IMR-90 (cell line): ENCODE results near the gene FNDC1. TPM values are rescaled to one million over a fixed set of nuclear protein-coding genes. Genes with fewer than 3 reads are reported as not detected.

Experiments used
- ATAC-seq: fragments of 200-7000 bp; cut with Tn5 transposase; 2 replicates; pipeline ENCODE4 v1.9.1; 2020; ENCODE audit warnings: low read depth, mild to moderate bottlenecking, moderate library complexity
- BruUV-seq: library from RNA; stranded (reverse); fragments of 400-500 nt; replicated peaks from 2 replicates; lab custom pipeline; 2021; lab: Mats Ljungman, UMichigan
- CTCF ChIA-PET: fragments of 300-600 bp; formaldehyde crosslinking; extraction: SDS; loops from one replicate; lab custom pipeline; 2021; ENCODE audit warnings: antibody characterized with exemption; lab: Yijun Ruan, JAX
- POLR2A ChIA-PET: fragments of 300-600 bp; sonication (Branson Sonifier 250); formaldehyde crosslinking; loops from one replicate; lab custom pipeline; 2022; ENCODE audit warnings: antibody characterized with exemption; ENCODE audit not compliant: unreplicated experiment; lab: Charles Lee
- DNase-seq: peaks from one replicate; pipeline ENCODE4 v3.0.0; 2013
- H2AFZ ChIP-seq: replicated peaks from 2 replicates; pipeline ENCODE3; 2013; ENCODE audit warnings: low read length, mild to moderate bottlenecking; ENCODE audit not compliant: poor library complexity
- H2AK5ac ChIP-seq: 2 replicates; pipeline ENCODE4 v1.6.1; 2013; ENCODE audit warnings: low read depth, low read length, inconsistent platforms
- H2AK9ac ChIP-seq: replicated peaks from 2 replicates; pipeline ENCODE3; 2013; ENCODE audit warnings: mild to moderate bottlenecking, low read depth, low read length, moderate library complexity; ENCODE audit not compliant: poor library complexity
- H2BK120ac ChIP-seq: 2 replicates; pipeline ENCODE4 v1.6.1; 2013; ENCODE audit warnings: low read depth, low read length, inconsistent platforms
- H2BK15ac ChIP-seq: 3 replicates; pipeline ENCODE4 v1.6.1; 2013; ENCODE audit warnings: low read depth, low read length, inconsistent platforms
- H2BK20ac ChIP-seq: 2 replicates; pipeline ENCODE4 v1.6.1; 2013; ENCODE audit warnings: low read depth, mild to moderate bottlenecking, inconsistent platforms, low read length, moderate library complexity
- H2BK5ac ChIP-seq: 2 replicates; pipeline ENCODE4 v1.6.1; 2013; ENCODE audit warnings: mild to moderate bottlenecking, low read depth, low read length, inconsistent platforms; ENCODE audit not compliant: poor library complexity, severe bottlenecking
- H3K14ac ChIP-seq: replicated peaks from 2 replicates; pipeline ENCODE4 v1.6.1; 2013; ENCODE audit warnings: low read depth, low read length, inconsistent platforms
- H3K18ac ChIP-seq: 2 replicates; pipeline ENCODE4 v1.6.1; 2013; ENCODE audit warnings: low read depth, low read length, control low read depth
- H3K23ac ChIP-seq: 2 replicates; pipeline ENCODE4 v1.6.1; 2013; ENCODE audit warnings: low read depth, low read length, inconsistent platforms
- H3K27ac ChIP-seq: 2 replicates; pipeline ENCODE4 v1.5.1; 2013; ENCODE audit warnings: mild to moderate bottlenecking, control low read depth, low read length; ENCODE audit not compliant: insufficient read depth
- H3K27me3 ChIP-seq: 2 replicates; pipeline ENCODE4 v1.6.1; 2013; ENCODE audit warnings: low read length; ENCODE audit not compliant: control insufficient read depth, insufficient read depth
- H3K36me3 ChIP-seq: 2 replicates; pipeline ENCODE4 v1.6.1; 2013; ENCODE audit warnings: low read length, mixed read lengths; ENCODE audit not compliant: control insufficient read depth, insufficient read depth
- H3K4ac ChIP-seq: 2 replicates; pipeline ENCODE4 v1.6.1; 2013; ENCODE audit warnings: low read depth, low read length, inconsistent platforms
- H3K4me1 ChIP-seq: 2 replicates; pipeline ENCODE4 v1.6.1; 2013; ENCODE audit warnings: low read length, mixed read lengths; ENCODE audit not compliant: control insufficient read depth, insufficient read depth
- H3K4me2 ChIP-seq: 2 replicates; pipeline ENCODE4 v1.6.1; 2013; ENCODE audit warnings: low read depth, mild to moderate bottlenecking, control low read depth, low read length, moderate library complexity
- H3K4me3 ChIP-seq: 2 replicates; pipeline ENCODE4 v1.5.1; 2013; ENCODE audit warnings: low read depth, mild to moderate bottlenecking, control low read depth, low read length, moderate library complexity; ENCODE audit not compliant: insufficient read depth
- H3K56ac ChIP-seq: 2 replicates; pipeline ENCODE4 v1.6.1; 2013; ENCODE audit warnings: low read length, inconsistent platforms; ENCODE audit not compliant: insufficient read depth; ENCODE audit errors: extremely low read depth
- H3K79me1 ChIP-seq, 2 experiments: 2 replicates each; pipeline ENCODE4 v1.6.1; 2013; ENCODE audit warnings: low read length in 2 of 2, inconsistent platforms in 1 of 2, low read depth in 1 of 2
- H3K9ac ChIP-seq: 2 replicates; pipeline ENCODE4 v1.6.1; 2013; ENCODE audit warnings: low read depth, low read length, control low read depth
- H3K9me1 ChIP-seq: 2 replicates; pipeline ENCODE4 v1.6.1; 2013; ENCODE audit warnings: low read length, inconsistent platforms; ENCODE audit not compliant: insufficient read depth
- H3K9me3 ChIP-seq: 2 replicates; pipeline ENCODE4 v1.6.1; 2013; ENCODE audit warnings: low read length; ENCODE audit not compliant: control insufficient read depth, insufficient read depth
- H4K20me1 ChIP-seq: 2 replicates; pipeline ENCODE4 v1.6.1; 2013; ENCODE audit warnings: low read length, inconsistent platforms; ENCODE audit not compliant: insufficient read depth
- H4K5ac ChIP-seq: 2 replicates; pipeline ENCODE4 v1.6.1; 2013; ENCODE audit warnings: mild to moderate bottlenecking, low read depth, low read length, control low read depth
- H4K8ac ChIP-seq, 2 experiments: 2 replicates each; pipeline ENCODE4 v1.6.1; 2013; ENCODE audit warnings: low read depth in 2 of 2, low read length in 2 of 2, control low read depth in 1 of 2, inconsistent platforms in 1 of 2
- H4K91ac ChIP-seq: 2 replicates; pipeline ENCODE4 v1.6.1; 2013; ENCODE audit warnings: low read depth, low read length, inconsistent platforms; ENCODE audit not compliant: insufficient read depth
- CEBPB ChIP-seq: IDR thresholded peaks from 2 replicates; pipeline ENCODE4 v1.6.1; 2012; ENCODE audit warnings: low read depth, low read length, improper control_type of control experiment
- ELK1 ChIP-seq: fragments of 150-350 bp; IDR thresholded peaks from 2 replicates; pipeline ENCODE4 v1.6.1; 2016; ENCODE audit warnings: low read depth, mild to moderate bottlenecking, low read length, moderate library complexity, borderline replicate concordance
- FOS ChIP-seq: fragments of 150-350 bp; IDR thresholded peaks from 2 replicates; pipeline ENCODE4 v1.6.1; 2016; ENCODE audit warnings: low read depth, low read length
- MAFK ChIP-seq: IDR thresholded peaks from 2 replicates; pipeline ENCODE4 v1.6.1; 2012; ENCODE audit warnings: low read depth, low read length, improper control_type of control experiment
- MAZ ChIP-seq: IDR thresholded peaks from 2 replicates; pipeline ENCODE4 v1.6.1; 2012; ENCODE audit warnings: low read depth, mild to moderate bottlenecking, low read length, improper control_type of control experiment, moderate library complexity, borderline replicate concordance
- RAD21 ChIP-seq: IDR thresholded peaks from 2 replicates; pipeline ENCODE4 v1.6.1; 2012; ENCODE audit warnings: low read length, improper control_type of control experiment
- RFX5 ChIP-seq: IDR thresholded peaks from 2 replicates; pipeline ENCODE4 v1.8.0; 2012; ENCODE audit warnings: low read depth, mild to moderate bottlenecking, low read length, moderate library complexity
- SMC3 ChIP-seq: fragments of 150-350 bp; IDR thresholded peaks from 2 replicates; pipeline ENCODE4 v1.6.1; 2016; ENCODE audit warnings: low read depth, mild to moderate bottlenecking, antibody characterized with exemption, low read length, moderate library complexity
- USF2 ChIP-seq: fragments of 150-350 bp; IDR thresholded peaks from 2 replicates; pipeline ENCODE4 v1.6.1; 2017; ENCODE audit warnings: mild to moderate bottlenecking, antibody characterized with exemption, low read length, low read depth
- WGBS, 2 experiments: methylation state at CpG; one replicate each; pipeline versions ENCODE4 v1.1.5 to v1.1.7; 2013; ENCODE audit warnings: missing lambda C conversion rate in 2 of 2; ENCODE audit not compliant: insufficient read length in 1 of 2; ENCODE audit errors: extremely low coverage in 2 of 2; 5-methylcytosine and 5-hydroxymethylcytosine counted together
- dilution Hi-C: fragments of 300-500 bp; cut with HindIII; formaldehyde crosslinking; loops from one replicate; pipeline ENCODE4 v1.14.3; 2018; ENCODE audit warnings: low sequenced_read_pairs; ENCODE audit not compliant: unreplicated experiment
- in situ Hi-C: fragments of 300-500 bp; cut with MboI; formaldehyde crosslinking; loops from 3 replicates; pipeline ENCODE4 v1.14.3; 2019; ENCODE audit warnings: low sequenced_read_pairs, inconsistent platforms, mixed read lengths
- intact Hi-C: fragments of 100-400 bp; cut with micrococcal nuclease; formaldehyde crosslinking; loops from 2 replicates; pipeline ENCODE4 v1.10.0; 2022
- polyA plus RNA-seq, 3 experiments: library from polyadenylated mRNA; depleted of rRNA; stranded (reverse); fragments of >200 nt; gene quantifications; 2 replicates each; pipeline ENCODE4 v1.2.3, GENCODE V29; 2012; ENCODE audit warnings: low replicate concordance in 1 of 3
- total RNA-seq: library from RNA; depleted of rRNA; stranded (reverse); fragments of >200 nt; gene quantifications from 2 replicates; pipeline ENCODE4 v1.2.3, GENCODE V29; 2012; rRNA removed

FNDC1 gene
- total and polyA plus RNA-seq, 2 of the 4 experiments (the other 2 are of a cell fraction): 0.03 TPM; not detected in 1

GRCh38 chr6:159321267-159321666, 152.1 kb downstream of the FNDC1 start:
- ChIA-PET CTCF (no interaction called here), POLR2A (no interaction called here)
- intact Hi-C loops: no loop called here
- no TSS peak for BruUV-seq
- no peak overlapping the region for H4K91ac ChIP-seq
- dilution Hi-C loops: no loop called here
- no peak overlapping the region for H3K27ac ChIP-seq
- H3K23ac ChIP-seq: no peak overlapping the region
- H2AK9ac ChIP-seq: no peak overlapping the region
- no peaks in the 10 kb centered on the region for H3K9me1 ChIP-seq
- peaks cover 2% of the 10 kb centered on the region for H3K9me3 ChIP-seq
- H3K9ac ChIP-seq: no peak overlapping the region
- no peak overlapping the region for H3K14ac ChIP-seq
- H3K18ac ChIP-seq: no peak overlapping the region
- TF ChIP-seq CEBPB (no peak), RAD21 (no peak), MAFK (no peak), FOS (no peak), RFX5 (no peak), ELK1 (no peak), USF2 (no peak), SMC3 (no peak), MAZ (no peak)
- no peak overlapping the region for H3K4me3 ChIP-seq
- no peak overlapping the region for H4K8ac ChIP-seq
- H3K4me1 ChIP-seq: no peaks in the 10 kb centered on the region
- no peak for DNase-seq
- no CpG with 5 or more reads among the region's 4 CpGs for WGBS, 2 experiments
- no peak for ATAC-seq
- H4K20me1 ChIP-seq: no peaks in the 10 kb centered on the region
- H3K4me2 ChIP-seq: no peak overlapping the region
- H2BK15ac ChIP-seq: no peak overlapping the region
- H3K36me3 ChIP-seq: no peaks in the 10 kb centered on the region
- no peak overlapping the region for H3K4ac ChIP-seq
- H3K79me1 ChIP-seq: no peaks in the 10 kb centered on the region
- no peaks in the 10 kb centered on the region for H3K27me3 ChIP-seq
- H2AK5ac ChIP-seq: no peak overlapping the region
- no peak overlapping the region for H4K5ac ChIP-seq
- no peak overlapping the region for H2BK5ac ChIP-seq
- in situ Hi-C loops: no loop called here
- H3K56ac ChIP-seq: no peak overlapping the region
- H2BK120ac ChIP-seq: no peak overlapping the region
- no peak overlapping the region for H2AFZ ChIP-seq
- no peak overlapping the region for H2BK20ac ChIP-seq

Other genes with a start within 250 kb of the FNDC1 start
- gene RSPH3, start 169.2 kb upstream of the FNDC1 start, total RNA-seq: 3.0 and 3.3 TPM in 2 replicates
- gene RSPH3, start 169.2 kb upstream of the FNDC1 start, polyA plus RNA-seq (2012; rRNA removed): 1.5 and 1.7 TPM in 2 replicates
- not detected in 2 replicates for gene TAGAP, start 124.4 kb upstream of the FNDC1 start, total RNA-seq
- not detected in 2 replicates for gene TAGAP, start 124.4 kb upstream of the FNDC1 start, polyA plus RNA-seq (2012; rRNA removed)